Smooth muscle cell of bladder (primary cell): Measurements from ENCODE around the gene OOSP4B. TPM values are rescaled to one million over a fixed set of nuclear protein-coding genes. Genes with fewer than 3 reads are reported as not detected.

Experiments used
- total RNA-seq: library from RNA; depleted of rRNA; stranded (reverse); fragments of >200 nt; gene quantifications from 2 replicates; pipeline ENCODE4 v1.2.3, GENCODE V29; 2014

Gene OOSP4B
- not detected in 2 replicates for total RNA-seq

DNA sequence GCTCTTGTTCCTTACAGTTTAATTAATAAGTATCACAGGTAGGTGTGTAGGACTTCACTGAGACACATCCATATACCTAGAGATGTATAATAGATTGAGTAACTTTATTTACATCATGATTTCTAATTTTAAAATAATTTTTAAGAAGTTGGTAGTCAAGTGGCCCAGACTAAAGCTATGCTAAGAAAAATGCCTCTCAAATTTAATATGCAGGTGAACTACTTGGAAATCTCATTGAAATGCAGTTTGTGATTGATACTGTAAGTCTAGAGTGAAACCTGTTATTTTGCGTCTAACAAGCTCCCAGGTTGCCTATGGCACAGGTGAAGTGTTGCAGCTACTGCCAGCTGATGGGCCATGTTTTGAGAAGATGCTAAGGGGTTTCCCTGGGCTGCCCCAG, at the start of gene OOSP4B:
Gene OOSP4B, plus strand, starts transcription at position 301 of the 400 bp plus-strand sequence.

DNA sequence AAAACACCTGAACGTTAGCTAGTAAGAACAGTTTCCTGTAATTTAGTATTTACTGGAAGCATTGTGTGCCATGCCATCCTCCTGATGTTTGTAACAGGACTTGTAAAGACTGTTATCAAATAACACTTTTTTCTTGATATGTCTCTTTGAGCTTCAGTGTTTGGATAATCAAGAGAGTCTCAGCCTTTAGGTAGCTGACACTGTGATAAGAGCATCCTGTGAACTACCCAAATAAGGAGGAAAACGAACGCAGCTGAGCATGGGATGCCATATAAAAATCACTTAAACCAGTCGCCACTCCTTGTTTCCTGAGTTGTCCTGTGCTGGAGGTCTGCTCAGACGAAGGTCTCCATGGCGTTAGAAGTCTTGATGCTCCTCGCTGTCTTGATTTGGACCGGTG, 23.1 kb downstream of the OOSP4B start, which contains the start of gene OOSP2:
Gene OOSP2, plus strand, starts transcription at position 301 of the 400 bp plus-strand sequence. Its CDS starts 51 bp downstream, at position 352.

DNA sequence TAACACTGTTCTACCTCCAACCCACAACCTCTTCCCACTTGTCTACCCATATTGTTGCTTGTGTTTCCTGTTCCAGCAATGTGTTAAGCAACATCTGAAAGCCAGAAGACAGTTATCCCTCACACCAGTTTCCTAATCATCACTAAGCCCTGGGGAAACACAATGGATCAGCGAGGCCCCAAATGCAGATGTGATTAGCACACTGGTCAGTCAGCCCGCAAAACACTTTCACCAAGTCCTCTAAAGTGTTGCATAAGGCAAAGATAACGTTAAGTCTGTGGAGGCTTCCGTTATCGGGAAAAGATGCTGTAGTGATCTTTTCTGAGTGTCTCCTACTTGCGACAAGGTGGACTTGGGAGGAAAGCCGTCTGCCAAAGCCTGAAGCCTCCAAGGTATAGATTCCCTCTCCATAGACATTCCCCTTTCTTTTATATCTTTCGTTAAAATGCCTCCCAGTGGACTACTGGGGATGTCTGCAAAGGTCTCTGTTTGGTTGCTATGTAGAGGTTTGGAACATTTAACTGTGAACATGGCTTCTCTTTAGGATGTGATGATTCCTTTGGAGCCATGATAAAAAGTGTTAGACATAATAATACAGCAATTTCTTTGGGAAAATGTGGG, 39.5 kb downstream of the OOSP4B start, which contains the start of gene MS4A3:
Gene MS4A3, plus strand, starts transcription at position 317 of the 621 bp plus-strand sequence. CDS start 4,496 bp downstream, outside the sequence.

Other genes with a start within 250 kb of the OOSP4B start
- 39.1 and 39.3 TPM in 2 replicates for gene MRPL16, start 206.4 kb upstream of the OOSP4B start, total RNA-seq
- not detected in 2 replicates for gene CBLIF, start 171.7 kb upstream of the OOSP4B start, total RNA-seq
- gene TCN1, start 150.7 kb upstream of the OOSP4B start, total RNA-seq, result not detected in 2 replicates
- not detected in 2 replicates for gene OOSP3, start 138.4 kb upstream of the OOSP4B start, total RNA-seq
- not detected in 2 replicates for gene OOSP1, start 78.7 kb upstream of the OOSP4B start, total RNA-seq
- not detected in 2 replicates for gene OOSP4A, start 53.1 kb upstream of the OOSP4B start, total RNA-seq
- not detected in 2 replicates for gene OOSP2, start 23.2 kb downstream of the OOSP4B start, total RNA-seq
- gene MS4A3, start 39.5 kb downstream of the OOSP4B start, total RNA-seq, result not detected in 2 replicates
- not detected in 2 replicates for gene MS4A2, start 71.5 kb downstream of the OOSP4B start, total RNA-seq
- gene MS4A6A, start 165.9 kb downstream of the OOSP4B start, total RNA-seq, result not detected in 2 replicates
- gene MS4A4E, start 226.0 kb downstream of the OOSP4B start, total RNA-seq, result not detected in 2 replicates